Measurements from ENCODE around the gene PPCS. TPM values are rescaled to one million over a fixed set of nuclear protein-coding genes. Genes with fewer than 3 reads are reported as not detected.
A peak's percentile ranks its signal among the peaks of the same experiment; 100 is the strongest.

The PPCS gene
- total and polyA plus RNA-seq, 2 of the 4 experiments (the other 2 are of a cell fraction) = 8.2 to 18.9 TPM

DNA sequence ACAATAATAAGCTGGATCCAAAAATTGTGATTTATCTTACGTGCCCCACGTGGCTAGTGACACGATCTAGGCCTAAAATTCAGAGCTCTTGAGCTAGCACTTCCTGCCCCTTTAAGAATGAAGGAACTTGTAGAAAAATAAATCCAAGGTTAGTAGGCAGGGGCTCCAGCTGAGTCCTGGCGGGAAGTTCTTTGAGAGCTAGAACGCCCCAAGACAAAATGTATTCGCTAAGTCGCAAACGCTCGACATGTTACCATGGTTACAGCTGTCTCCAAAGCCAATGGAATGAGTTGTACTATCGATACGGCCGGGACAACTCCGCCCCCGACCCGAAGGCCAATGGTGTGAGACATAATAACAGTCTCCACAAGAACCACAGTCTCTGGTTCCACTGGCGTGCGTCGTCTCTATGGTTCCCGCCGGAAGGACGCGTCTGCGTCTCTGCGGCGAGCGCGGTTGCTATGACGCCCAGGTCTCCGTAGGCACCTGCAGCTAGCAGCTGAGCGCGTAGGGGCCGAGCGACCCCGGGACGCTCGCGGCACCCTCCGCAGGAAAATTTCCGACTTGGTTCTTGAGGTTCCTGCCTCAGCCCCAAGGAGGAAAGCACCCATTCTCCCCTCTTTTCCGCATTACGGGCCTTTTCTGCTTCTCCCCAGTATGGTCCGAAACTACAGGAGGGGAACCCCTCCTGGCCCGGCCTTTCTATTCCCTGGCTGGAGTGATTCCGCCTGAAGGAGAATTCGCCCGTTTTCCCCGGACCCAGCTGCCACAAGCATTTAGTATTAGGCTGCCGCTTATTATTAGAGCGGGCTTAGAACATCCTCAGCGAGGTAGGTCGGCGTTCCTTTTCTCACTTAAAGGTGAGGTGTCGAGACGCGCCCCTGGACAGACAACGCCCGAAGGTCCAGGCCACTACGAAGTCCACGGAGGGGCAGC is 6.8 kb downstream of the PPCS start, which contains the start of gene CCDC30:
Gene CCDC30 (plus strand): TSS at position 459 of the 936 bp plus-strand sequence. CDS start 17,266 bp downstream, outside the sequence.
- H2AFZ ChIP-seq (replicated peaks; ENCODE audit: low read length, poor library complexity) = peak within 1 kb of the TSS; percentile 96
- no peak within 1 kb of the TSS for H4K91ac ChIP-seq (ENCODE audit: insufficient read depth, low read depth, low read length)
- ChIA-PET CTCF (no interaction called here), POLR2A (ENCODE audit: unreplicated experiment) (interaction anchor here (0.6 kb wide), 1 partner anchor 71 kb away, joined by 10 read pairs; no protein-coding TSS in a partner anchor)
- no peak within 1 kb of the TSS for H2BK120ac ChIP-seq (ENCODE audit: low read depth, low read length)
- no TSS peak for BruUV-seq (replicated peaks)
- H3K18ac ChIP-seq (ENCODE audit: low read depth, low read length) = no peak within 1 kb of the TSS
- H3K36me3 ChIP-seq (ENCODE audit: control insufficient read depth, insufficient read depth, low read length) = no peaks in the 10 kb centered on the region
- DNase-seq (peak; percentile 98), ATAC-seq (ENCODE audit: low read depth) (peak; percentile 100)
- H3K4me2 ChIP-seq (ENCODE audit: low read depth, low read length) = peak within 1 kb of the TSS; percentile 93
- no peaks in the 10 kb centered on the region for H3K9me1 ChIP-seq (ENCODE audit: insufficient read depth, low read length)
- H3K27me3 ChIP-seq (ENCODE audit: control insufficient read depth, insufficient read depth, low read length) = peaks cover under 1% of the 10 kb centered on the region; the same call in 1 of the 2 replicates
- no peaks in the 10 kb centered on the region for H3K79me1 ChIP-seq (ENCODE audit: low read depth in 1 of 2, low read length in 2 of 2)
- no peak within 1 kb of the TSS for H3K27ac ChIP-seq (ENCODE audit: insufficient read depth, low read length)
- 2% methylated on average over 32 of the region's 59 CpGs; no CpG with 5 or more reads in 1 of the 2 experiments for WGBS, 2 experiments (ENCODE audit: extremely low coverage in 2 of 2, insufficient read length in 1 of 2)
- H3K9me3 ChIP-seq (ENCODE audit: control insufficient read depth, insufficient read depth, low read length) = no peaks in the 10 kb centered on the region
- dilution Hi-C loops (cut with HindIII; ENCODE audit: low sequenced_read_pairs, unreplicated experiment) (no loop called here), in situ Hi-C loops (cut with MboI; ENCODE audit: low sequenced_read_pairs) (no loop called here), intact Hi-C loops (cut with micrococcal nuclease) (loop anchor here (2.0 to 5.0 kb wide), 2 partner anchors 194 to 316 kb away; partner anchors contain the start of gene PPIH)
- H3K14ac ChIP-seq (replicated peaks; ENCODE audit: low read depth, low read length) = no peak within 1 kb of the TSS
- no peak within 1 kb of the TSS for H2BK15ac ChIP-seq (ENCODE audit: low read depth, low read length)
- H2AK9ac ChIP-seq (replicated peaks; ENCODE audit: low read depth, low read length, poor library complexity) = no peak within 1 kb of the TSS
- H4K20me1 ChIP-seq (ENCODE audit: insufficient read depth, low read length) = no peaks in the 10 kb centered on the region
- H3K4me1 ChIP-seq (ENCODE audit: control insufficient read depth, insufficient read depth, low read length) = no peaks in the 10 kb centered on the region
- H4K5ac ChIP-seq (ENCODE audit: low read depth, low read length) = no peak within 1 kb of the TSS
- H2BK5ac ChIP-seq (ENCODE audit: low read depth, low read length, poor library complexity, severe bottlenecking) = no peak within 1 kb of the TSS
- H3K56ac ChIP-seq (ENCODE audit: extremely low read depth, insufficient read depth, low read length) = no peak within 1 kb of the TSS
- H3K4me3 ChIP-seq (ENCODE audit: insufficient read depth, low read depth, low read length) = peak within 1 kb of the TSS; percentile 61
- H4K8ac ChIP-seq (ENCODE audit: low read depth in 2 of 2, low read length in 2 of 2) = peak within 1 kb of the TSS in 1 of 2 experiments; percentile 11; a peak in 1 of 4 replicates
- H3K4ac ChIP-seq (ENCODE audit: low read depth, low read length) = no peak within 1 kb of the TSS
- H2BK20ac ChIP-seq (ENCODE audit: low read depth, low read length) = no peak within 1 kb of the TSS
- no peak within 1 kb of the TSS for H2AK5ac ChIP-seq (ENCODE audit: low read depth, low read length)
- H3K9ac ChIP-seq (ENCODE audit: low read depth, low read length) = no peak within 1 kb of the TSS; the same call in 1 of the 2 replicates
- no peak within 1 kb of the TSS for H3K23ac ChIP-seq (ENCODE audit: low read depth, low read length)
- TF ChIP-seq MXI1 (IDR thresholded peaks at IDR 0.05; ENCODE audit: borderline replicate concordance, low read depth, low read length) = peak; percentile 53
- TF ChIP-seq, protein P1, sequence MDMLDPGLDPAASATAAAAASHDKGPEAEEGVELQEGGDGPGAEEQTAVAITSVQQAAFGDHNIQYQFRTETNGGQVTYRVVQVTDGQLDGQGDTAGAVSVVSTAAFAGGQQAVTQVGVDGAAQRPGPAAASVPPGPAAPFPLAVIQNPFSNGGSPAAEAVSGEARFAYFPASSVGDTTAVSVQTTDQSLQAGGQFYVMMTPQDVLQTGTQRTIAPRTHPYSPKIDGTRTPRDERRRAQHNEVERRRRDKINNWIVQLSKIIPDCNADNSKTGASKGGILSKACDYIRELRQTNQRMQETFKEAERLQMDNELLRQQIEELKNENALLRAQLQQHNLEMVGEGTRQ (IDR thresholded peaks at IDR 0.05; ENCODE audit: low read depth, low read length) = peak; percentile 72
- TF ChIP-seq MAZ (IDR thresholded peaks at IDR 0.05; ENCODE audit: borderline replicate concordance, low read depth, low read length) = peak; percentile 49; the same call in 1 of the 2 replicates
- no peak for TF ChIP-seq CHD1 (IDR thresholded peaks at IDR 0.05; ENCODE audit: low read depth, low read length)
- no peak for TF ChIP-seq RFX5 (IDR thresholded peaks at IDR 0.05; ENCODE audit: low read depth, low read length)
- TF ChIP-seq, protein P2, sequence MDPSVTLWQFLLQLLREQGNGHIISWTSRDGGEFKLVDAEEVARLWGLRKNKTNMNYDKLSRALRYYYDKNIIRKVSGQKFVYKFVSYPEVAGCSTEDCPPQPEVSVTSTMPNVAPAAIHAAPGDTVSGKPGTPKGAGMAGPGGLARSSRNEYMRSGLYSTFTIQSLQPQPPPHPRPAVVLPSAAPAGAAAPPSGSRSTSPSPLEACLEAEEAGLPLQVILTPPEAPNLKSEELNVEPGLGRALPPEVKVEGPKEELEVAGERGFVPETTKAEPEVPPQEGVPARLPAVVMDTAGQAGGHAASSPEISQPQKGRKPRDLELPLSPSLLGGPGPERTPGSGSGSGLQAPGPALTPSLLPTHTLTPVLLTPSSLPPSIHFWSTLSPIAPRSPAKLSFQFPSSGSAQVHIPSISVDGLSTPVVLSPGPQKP (IDR thresholded peaks at IDR 0.05; ENCODE audit: borderline replicate concordance, low read depth, low read length) = no peak
- TF ChIP-seq, protein P3, sequence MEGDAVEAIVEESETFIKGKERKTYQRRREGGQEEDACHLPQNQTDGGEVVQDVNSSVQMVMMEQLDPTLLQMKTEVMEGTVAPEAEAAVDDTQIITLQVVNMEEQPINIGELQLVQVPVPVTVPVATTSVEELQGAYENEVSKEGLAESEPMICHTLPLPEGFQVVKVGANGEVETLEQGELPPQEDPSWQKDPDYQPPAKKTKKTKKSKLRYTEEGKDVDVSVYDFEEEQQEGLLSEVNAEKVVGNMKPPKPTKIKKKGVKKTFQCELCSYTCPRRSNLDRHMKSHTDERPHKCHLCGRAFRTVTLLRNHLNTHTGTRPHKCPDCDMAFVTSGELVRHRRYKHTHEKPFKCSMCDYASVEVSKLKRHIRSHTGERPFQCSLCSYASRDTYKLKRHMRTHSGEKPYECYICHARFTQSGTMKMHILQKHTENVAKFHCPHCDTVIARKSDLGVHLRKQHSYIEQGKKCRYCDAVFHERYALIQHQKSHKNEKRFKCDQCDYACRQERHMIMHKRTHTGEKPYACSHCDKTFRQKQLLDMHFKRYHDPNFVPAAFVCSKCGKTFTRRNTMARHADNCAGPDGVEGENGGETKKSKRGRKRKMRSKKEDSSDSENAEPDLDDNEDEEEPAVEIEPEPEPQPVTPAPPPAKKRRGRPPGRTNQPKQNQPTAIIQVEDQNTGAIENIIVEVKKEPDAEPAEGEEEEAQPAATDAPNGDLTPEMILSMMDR (conservative IDR thresholded peaks at IDR 0.05; ENCODE audit: low read depth, low read length) = no peak
- no peak for TF ChIP-seq CEBPB (IDR thresholded peaks at IDR 0.05; ENCODE audit: low read depth, low read length)
- no peak for TF ChIP-seq MAFK (IDR thresholded peaks at IDR 0.05; ENCODE audit: low read depth, low read length)
- TF ChIP-seq BHLHE40 (IDR thresholded peaks at IDR 0.05; ENCODE audit: low read depth, low read length) = no peak
- TF ChIP-seq NFE2L2 (IDR thresholded peaks at IDR 0.05; ENCODE audit: low read depth, low read length) = no peak
- TF ChIP-seq POLR2A (IDR thresholded peaks at IDR 0.05; ENCODE audit: low read depth, low read length) = no peak
- no peak for TF ChIP-seq FOS (IDR thresholded peaks at IDR 0.05; ENCODE audit: low read depth, low read length)
- peak; percentile 35 for TF ChIP-seq RCOR1 (IDR thresholded peaks at IDR 0.05; ENCODE audit: insufficient replicate concordance, low read length)

All from IMR-90 (cell line).